ENCODE results near the gene VPS33A. TPM values are rescaled to one million over a fixed set of nuclear protein-coding genes. Genes with fewer than 3 reads are reported as not detected.

Gene VPS33A
- total and polyA plus RNA-seq, 2 donors (not counting 3 experiments of a cell fraction or from before 2014, with no cell fraction given): 12.1 to 23.1 TPM

DNA sequence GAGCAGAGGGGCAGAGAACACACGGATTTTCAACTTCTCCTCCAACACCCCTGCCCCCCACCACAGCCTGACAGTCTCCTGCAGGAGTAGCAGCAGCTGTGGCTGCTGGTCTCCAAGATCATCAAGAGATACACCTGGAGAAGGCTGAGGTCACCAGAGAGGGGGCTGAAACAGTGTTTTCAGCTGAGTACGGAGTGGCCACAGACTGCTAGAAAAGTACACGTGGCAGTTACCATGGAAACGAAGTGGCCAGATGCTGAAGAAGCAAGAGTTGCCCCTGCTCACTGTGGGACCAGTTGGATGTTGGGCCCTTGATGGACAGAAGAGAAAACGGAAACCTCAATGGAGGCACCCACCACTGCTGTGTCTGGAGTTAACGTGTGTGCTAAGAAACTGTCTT, 35.5 kb downstream of the VPS33A start:
- H3K4me1 ChIP-seq (ENCODE audit: control insufficient read depth, extremely low read depth, insufficient read depth, low read length): peaks cover 3% of the 10 kb centered on the region
- ChIA-PET POLR2A (no interaction called here), CTCF (interaction anchor here (1.7 kb wide), 1 partner anchor 20 kb away, joined by 3 read pairs; no protein-coding TSS in a partner anchor)
- H3K27me3 ChIP-seq (ENCODE audit: control insufficient read depth in 2 of 2, insufficient read depth in 2 of 2, low read length in 2 of 2): no peaks in the 10 kb centered on the region
- no peaks in the 10 kb centered on the region for H3K9me3 ChIP-seq (replicated peaks; ENCODE audit: control insufficient read depth, insufficient read depth, low read length)
- peaks cover 2 to 9% of the 10 kb centered on the region in 2 experiments for H3K36me3 ChIP-seq (ENCODE audit: control insufficient read depth in 2 of 2, extremely low read depth in 1 of 2, insufficient read depth in 2 of 2, low read length in 2 of 2)
- no peaks in the 10 kb centered on the region for H3K79me2 ChIP-seq (ENCODE audit: control insufficient read depth, insufficient read depth, low read length)
- intact Hi-C loops (cut with micrococcal nuclease): no loop called here
- DNase-seq (ENCODE audit: low read depth, low spot score): no peak
- H3K4me2 ChIP-seq (ENCODE audit: insufficient read depth, low read length): no peak overlapping the region
- dilution Hi-C loops (cut with MboI; ENCODE audit: extremely low pct_ligation_motif_present, low sequenced_read_pairs): no loop called here
- no peaks in the 10 kb centered on the region for H4K20me1 ChIP-seq (replicated peaks; ENCODE audit: control insufficient read depth, extremely low read depth, insufficient read depth, low read length)
- H2AFZ ChIP-seq (ENCODE audit: low read depth, low read length): no peak overlapping the region
- no peaks in the 10 kb centered on the region for H3K9me1 ChIP-seq (replicated peaks; ENCODE audit: control insufficient read depth, extremely low read depth, insufficient read depth, low read length)
- TF ChIP-seq EZH2 (IDR thresholded peaks at IDR 0.05; ENCODE audit: borderline replicate concordance, low read depth, low read length, severe bottlenecking) (no peak), MAX (IDR thresholded peaks at IDR 0.05; ENCODE audit: insufficient read depth, insufficient read length) (no peak), GATA2 (IDR thresholded peaks at IDR 0.05; ENCODE audit: insufficient read depth, insufficient read length, low read depth, low read length) (no peak), JUN (IDR thresholded peaks at IDR 0.05; ENCODE audit: borderline replicate concordance, insufficient read depth, insufficient read length, low read depth) (no peak), MYC (IDR thresholded peaks at IDR 0.05; ENCODE audit: low read depth, low read length) (no peak), POLR2A (IDR thresholded peaks at IDR 0.05; ENCODE audit: low read depth, low read length) (no peak), FOS (IDR thresholded peaks at IDR 0.05; ENCODE audit: borderline replicate concordance, insufficient read depth, low read length) (no peak), POLR2AphosphoS5 (IDR thresholded peaks at IDR 0.05; ENCODE audit: insufficient read depth, low read depth, low read length) (no peak)
- TF ChIP-seq, protein P1, sequence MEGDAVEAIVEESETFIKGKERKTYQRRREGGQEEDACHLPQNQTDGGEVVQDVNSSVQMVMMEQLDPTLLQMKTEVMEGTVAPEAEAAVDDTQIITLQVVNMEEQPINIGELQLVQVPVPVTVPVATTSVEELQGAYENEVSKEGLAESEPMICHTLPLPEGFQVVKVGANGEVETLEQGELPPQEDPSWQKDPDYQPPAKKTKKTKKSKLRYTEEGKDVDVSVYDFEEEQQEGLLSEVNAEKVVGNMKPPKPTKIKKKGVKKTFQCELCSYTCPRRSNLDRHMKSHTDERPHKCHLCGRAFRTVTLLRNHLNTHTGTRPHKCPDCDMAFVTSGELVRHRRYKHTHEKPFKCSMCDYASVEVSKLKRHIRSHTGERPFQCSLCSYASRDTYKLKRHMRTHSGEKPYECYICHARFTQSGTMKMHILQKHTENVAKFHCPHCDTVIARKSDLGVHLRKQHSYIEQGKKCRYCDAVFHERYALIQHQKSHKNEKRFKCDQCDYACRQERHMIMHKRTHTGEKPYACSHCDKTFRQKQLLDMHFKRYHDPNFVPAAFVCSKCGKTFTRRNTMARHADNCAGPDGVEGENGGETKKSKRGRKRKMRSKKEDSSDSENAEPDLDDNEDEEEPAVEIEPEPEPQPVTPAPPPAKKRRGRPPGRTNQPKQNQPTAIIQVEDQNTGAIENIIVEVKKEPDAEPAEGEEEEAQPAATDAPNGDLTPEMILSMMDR (IDR thresholded peaks at IDR 0.05; ENCODE audit: extremely low read depth in 1 of 2, insufficient read depth in 1 of 2, low read depth in 1 of 2, low read length in 2 of 2): no peak
- FAIRE-seq: no peak
- BruUV-seq (replicated peaks): no TSS peak
- no peak overlapping the region for H3K27ac ChIP-seq (ENCODE audit: insufficient read depth, low read depth, low read length)
- H3K4me3 ChIP-seq (replicated peaks in 1 of 3; ENCODE audit: insufficient read depth in 1 of 3, low read depth in 1 of 3, low read length in 3 of 3): no peak overlapping the region
- H3K9ac ChIP-seq (replicated peaks; ENCODE audit: extremely low read depth, insufficient read depth, low read length): no peak overlapping the region
